GM21515 (cell line): ENCODE results near the gene HSD17B7.
"Not testable (repeated sequence)": the region's sequence is repeated elsewhere in the genome, so short reads cannot be mapped to it uniquely, and the experiment has no call there.

Source experiments
- ATAC-seq: cut with Tn5 transposase; IDR thresholded peaks from one replicate; pipeline ENCODE4 v1.9.1; 2021; ENCODE audit not compliant: unreplicated experiment

HSD17B7 gene

GRCh38 chr1:162790303-162790984 lies at the start of gene HSD17B7:
TSS of gene HSD17B7 (plus strand) at chr1:162790702. CDS start at chr1:162790801, 99 bp downstream.
- ATAC-seq = peak; percentile 100

GRCh38 chr1:162740755-162741154 lies 49.7 kb upstream of the HSD17B7 start:
- no peak for ATAC-seq

- ATAC-seq = no peak
Measured at GRCh38 chr1:162741574-162741973, 48.9 kb upstream of the HSD17B7 start.

GRCh38 chr1:162746264-162746942 lies 44.1 kb upstream of the HSD17B7 start:
- not testable (repeated sequence) for ATAC-seq

GRCh38 chr1:162753001-162753658 lies 37.4 kb upstream of the HSD17B7 start:
- no peak for ATAC-seq

GRCh38 chr1:162753998-162754585 lies 36.4 kb upstream of the HSD17B7 start:
- ATAC-seq = no peak

GRCh38 chr1:162755306-162755705 lies 35.2 kb upstream of the HSD17B7 start:
- ATAC-seq = no peak

GRCh38 chr1:162756523-162756922 lies 34.0 kb upstream of the HSD17B7 start:
- no peak for ATAC-seq

GRCh38 chr1:162757476-162757875 lies 33.0 kb upstream of the HSD17B7 start:
- no peak for ATAC-seq

GRCh38 chr1:162765788-162766187 lies 24.7 kb upstream of the HSD17B7 start:
- ATAC-seq = no peak

GRCh38 chr1:162772571-162773154 lies 17.8 kb upstream of the HSD17B7 start:
- no peak for ATAC-seq

GRCh38 chr1:162774007-162774406 lies 16.5 kb upstream of the HSD17B7 start:
- ATAC-seq = no peak

- no peak for ATAC-seq
Measured at GRCh38 chr1:162779043-162779442, 11.5 kb upstream of the HSD17B7 start.

- ATAC-seq = no peak
Measured at GRCh38 chr1:162782671-162783070, 7.8 kb upstream of the HSD17B7 start.

GRCh38 chr1:162784926-162785325 lies 5.6 kb upstream of the HSD17B7 start:
- not testable (repeated sequence) for ATAC-seq

GRCh38 chr1:162788783-162789182 lies 1.7 kb upstream of the HSD17B7 start:
- ATAC-seq = not testable (repeated sequence)

- not testable (repeated sequence) for ATAC-seq
Measured at GRCh38 chr1:162790985-162791357, 469 bp downstream of the HSD17B7 start.

GRCh38 chr1:162794284-162794683 lies 3.8 kb downstream of the HSD17B7 start:
- ATAC-seq = not testable (repeated sequence)

- not testable (repeated sequence) for ATAC-seq
Measured at GRCh38 chr1:162796617-162797279, 6.2 kb downstream of the HSD17B7 start.

- not testable (repeated sequence) for ATAC-seq
Measured at GRCh38 chr1:162799995-162800830, 9.7 kb downstream of the HSD17B7 start.
